Sciatic nerve (tissue), 1 donor: ENCODE results near the gene FFAR3. TPM values are rescaled to one million over a fixed set of nuclear protein-coding genes. Genes with fewer than 3 reads are reported as not detected.

Experiments
- microRNA-seq: library from miRNA; unstranded; fragments of <30 nt; microRNA quantifications from one replicate; pipeline ENCODE4 v1.2.0, GENCODE V29; 2020
- total RNA-seq: library from RNA; stranded (reverse); fragmentation: NEBNext Ultra II Directional; extraction: Animal tissue kit (Norgen Biotek cat#: 25700); gene quantifications from one replicate; pipeline ENCODE4 v1.2.1, GENCODE V29; 2021
- donor health status: DM: no; HTN: no; CAD: no.

FFAR3 gene
- total RNA-seq, 1 donor from 2014 or later, result 0.76 TPM

Small RNA genes within 50 kb of the gene (microRNA-seq; reads per million reads assigned to microRNA genes)
- not detected for gene MIR5196

Other genes starting within 250 kb of the FFAR3 start
- gene FXYD3, start 242.6 kb upstream of the FFAR3 start, total RNA-seq, result 24.1 TPM
- 244 TPM for gene LGI4, start 223.4 kb upstream of the FFAR3 start, total RNA-seq
- 460 TPM for gene FXYD1, start 219.6 kb upstream of the FFAR3 start, total RNA-seq
- gene FXYD7, start 215.2 kb upstream of the FFAR3 start, total RNA-seq, result 5.5 TPM
- 92.9 TPM for gene FXYD5, start 203.7 kb upstream of the FFAR3 start, total RNA-seq
- 0.31 TPM for gene FAM187B, start 129.7 kb upstream of the FFAR3 start, total RNA-seq
- 9.3 TPM for gene LSR, start 109.5 kb upstream of the FFAR3 start, total RNA-seq
- gene USF2, start 89.5 kb upstream of the FFAR3 start, total RNA-seq, result 137 TPM
- gene HAMP, start 75.9 kb upstream of the FFAR3 start, total RNA-seq, result 8.9 TPM
- gene MAG, start 66.3 kb upstream of the FFAR3 start, total RNA-seq, result 82.2 TPM
- gene CD22, start 29.3 kb upstream of the FFAR3 start, total RNA-seq, result 23.8 TPM
- gene FFAR1, start 10.6 kb upstream of the FFAR3 start, total RNA-seq, result not detected
- gene GPR42, start 12.6 kb downstream of the FFAR3 start, total RNA-seq, result 0.58 TPM
- gene FFAR2, start 89.8 kb downstream of the FFAR3 start, total RNA-seq, result 4.5 TPM
- gene KRTDAP, start 132.0 kb downstream of the FFAR3 start, total RNA-seq, result not detected
- gene DMKN, start 155.2 kb downstream of the FFAR3 start, total RNA-seq, result 26.5 TPM
- gene SBSN, start 169.9 kb downstream of the FFAR3 start, total RNA-seq, result not detected
- gene GAPDHS, start 175.0 kb downstream of the FFAR3 start, total RNA-seq, result not detected
- 53.9 TPM for gene TMEM147, start 187.2 kb downstream of the FFAR3 start, total RNA-seq
- gene ATP4A, start 205.2 kb downstream of the FFAR3 start, total RNA-seq, result not detected
- not detected for gene PMIS2, start 227.7 kb downstream of the FFAR3 start, total RNA-seq